Right hindlimb (tissue), 1 donor: ENCODE results near the gene CFAP44.
A peak's percentile ranks its signal among the peaks of the same experiment; 100 is the strongest.
"Not testable (repeated sequence)": the region's sequence is repeated elsewhere in the genome, so short reads cannot be mapped to it uniquely, and the experiment has no call there.

Experiments
- DNase-seq: peaks from one replicate; pipeline ENCODE4 v3.0.0-alpha.2; 2018

CFAP44 gene, protein sequence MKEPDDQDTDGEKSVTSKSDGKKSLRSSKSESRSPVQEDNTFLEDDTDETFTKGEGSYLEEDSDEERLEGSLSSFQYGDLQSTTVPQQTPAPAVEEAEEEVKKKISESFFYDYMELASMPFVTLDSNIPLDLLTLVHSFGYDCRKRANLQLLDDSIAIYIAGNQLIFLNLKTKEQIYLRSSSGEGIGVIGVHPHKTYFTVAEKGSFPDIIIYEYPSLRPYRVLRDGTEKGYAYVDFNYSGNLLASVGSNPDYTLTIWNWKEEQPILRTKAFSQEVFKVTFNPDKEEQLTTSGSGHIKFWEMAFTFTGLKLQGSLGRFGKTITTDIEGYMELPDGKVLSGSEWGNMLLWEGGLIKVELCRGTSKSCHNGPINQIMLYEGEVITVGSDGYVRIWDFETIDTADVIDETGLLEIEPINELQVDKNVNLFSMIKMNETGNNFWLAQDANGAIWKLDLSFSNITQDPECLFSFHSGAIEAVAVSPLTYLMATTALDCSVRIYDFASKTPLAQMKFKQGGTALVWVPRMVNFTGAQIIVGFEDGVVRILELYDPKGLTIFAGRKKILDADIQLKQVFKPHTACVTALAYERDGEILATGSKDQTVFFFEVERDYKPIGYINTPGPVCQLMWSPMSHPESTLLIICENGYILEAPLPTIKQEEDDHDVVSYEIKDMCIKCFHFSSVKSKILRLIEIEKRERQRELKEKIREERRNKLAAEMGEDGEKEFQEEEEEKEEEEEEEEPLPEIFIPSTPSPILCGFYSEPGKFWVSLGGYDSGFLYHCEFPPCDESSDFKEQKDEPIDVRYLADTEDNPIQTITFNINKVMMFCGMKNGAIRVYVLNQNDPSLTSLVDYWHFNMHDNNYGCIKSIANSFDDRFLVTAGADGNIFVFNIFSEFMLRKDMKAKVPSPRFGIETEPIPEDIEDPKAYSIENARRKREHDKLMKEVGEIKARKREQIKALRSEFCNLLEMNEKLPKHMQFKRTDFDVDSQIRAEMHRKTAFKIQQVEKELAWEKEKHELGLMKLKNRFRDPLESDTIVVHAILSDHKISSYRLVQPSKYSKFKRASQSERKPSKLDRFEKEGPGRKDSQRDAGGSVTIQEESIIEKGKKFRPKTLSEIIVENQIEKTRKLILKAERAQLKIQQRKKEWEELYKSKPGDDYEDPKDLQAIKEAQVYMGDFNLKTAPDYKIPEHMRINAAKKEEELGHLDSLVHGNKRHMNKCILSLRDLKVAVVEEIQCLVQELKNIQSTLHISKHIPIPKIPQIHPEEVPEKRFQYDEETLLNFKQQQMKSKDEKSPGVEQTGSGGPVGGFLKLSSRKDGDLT (N-terminal part only)

DNA sequence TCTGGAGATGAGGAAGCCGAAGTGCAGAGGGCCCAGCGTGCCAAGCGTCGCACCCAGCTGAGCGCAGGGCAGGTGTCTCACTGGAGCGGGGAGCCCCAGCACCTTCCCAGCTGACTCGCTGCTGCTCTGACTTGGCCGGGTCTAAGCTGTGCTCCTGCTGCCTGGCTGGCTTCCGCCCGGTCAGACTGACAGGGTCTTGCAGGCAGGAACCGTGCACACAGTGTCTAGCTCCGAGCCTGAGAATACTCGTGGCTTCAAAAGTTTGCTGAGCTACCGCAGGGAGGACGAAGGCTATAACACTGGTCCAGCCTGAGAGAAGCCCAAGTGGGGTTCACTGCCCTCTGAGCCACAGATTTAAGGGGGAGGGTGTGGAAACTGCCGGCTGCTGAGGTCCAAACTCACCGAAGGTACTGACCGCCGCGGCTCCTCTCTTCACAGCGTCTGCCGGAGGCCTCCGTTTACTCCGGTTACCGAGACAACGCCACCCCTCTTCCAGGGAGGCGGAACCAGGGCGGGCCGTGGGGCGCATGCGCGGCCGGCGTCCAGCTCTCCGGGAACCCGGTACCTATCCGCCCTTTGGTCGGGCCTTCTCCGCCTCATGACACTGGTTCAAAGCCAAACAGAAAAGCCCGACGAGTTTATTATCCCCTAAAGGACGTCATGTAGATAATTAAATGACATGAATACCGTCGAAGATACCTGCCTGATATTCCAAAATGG is at the start of gene CFAP44:
Gene CFAP44, minus strand, starts transcription at position 443 of the 720 bp plus-strand sequence. CDS start 7,829 bp downstream, outside the sequence.
- peak; percentile 90 for DNase-seq

DNA sequence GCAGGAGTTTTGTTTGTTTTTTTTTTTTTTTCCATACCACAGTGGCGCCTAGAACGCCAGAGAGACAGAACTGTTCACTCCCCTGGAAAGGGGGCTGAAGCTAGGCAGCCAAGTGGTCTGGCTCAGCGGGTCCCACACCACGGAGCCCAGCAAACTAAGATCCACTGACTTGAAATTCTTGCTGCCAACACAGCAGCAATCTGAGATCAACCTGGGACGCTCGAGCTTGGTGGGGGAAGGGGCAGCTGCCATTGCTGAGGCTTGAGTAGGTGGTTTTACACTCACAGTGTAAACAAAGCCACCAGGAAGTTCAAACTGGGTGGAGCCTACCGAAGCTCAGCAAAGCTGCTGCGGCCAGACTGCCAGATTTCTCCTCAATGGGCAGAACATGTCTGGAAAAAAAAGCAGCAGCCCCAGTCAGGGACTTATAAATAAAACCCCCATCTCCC is 43.9 kb upstream of the CFAP44 start:
- no peak for DNase-seq

DNA sequence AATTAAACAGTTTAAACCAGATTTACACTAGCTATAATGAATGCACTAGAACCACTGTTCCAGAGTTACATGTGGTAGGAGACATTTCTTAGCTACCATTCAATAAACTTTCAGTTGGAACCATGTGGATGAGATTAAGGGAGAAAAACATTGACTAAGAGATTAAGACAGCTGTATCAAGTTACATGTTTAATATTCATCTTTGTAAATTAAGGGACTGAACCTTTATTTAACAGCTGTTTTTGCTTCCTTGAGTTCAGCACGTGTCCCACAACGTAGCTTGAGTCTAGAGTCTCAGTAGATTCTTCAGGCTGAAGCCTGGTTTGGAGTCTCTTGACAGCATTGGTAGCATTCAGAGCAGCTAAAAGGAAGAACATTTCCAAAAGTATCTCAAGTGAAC is 27.2 kb upstream of the CFAP44 start:
- DNase-seq: no peak

DNA sequence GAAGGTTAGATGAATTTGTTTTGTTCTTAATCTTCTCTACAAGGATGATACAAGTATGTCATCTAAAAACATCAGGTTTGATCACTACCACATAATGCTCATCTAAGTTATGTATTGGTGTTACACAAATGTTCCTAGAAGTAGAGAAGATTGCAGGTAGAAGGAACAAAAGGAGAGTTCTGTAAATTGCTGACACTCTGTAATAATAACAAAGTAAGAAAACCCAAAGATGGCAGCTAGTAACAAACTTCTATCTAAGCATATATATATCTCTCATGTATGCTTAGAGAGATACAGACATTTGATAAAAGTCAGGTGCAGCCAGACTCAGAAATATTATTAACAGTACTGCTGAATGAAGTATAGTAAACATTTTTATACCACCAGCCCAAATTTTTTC is 20.2 kb upstream of the CFAP44 start:
- DNase-seq: no peak

DNA sequence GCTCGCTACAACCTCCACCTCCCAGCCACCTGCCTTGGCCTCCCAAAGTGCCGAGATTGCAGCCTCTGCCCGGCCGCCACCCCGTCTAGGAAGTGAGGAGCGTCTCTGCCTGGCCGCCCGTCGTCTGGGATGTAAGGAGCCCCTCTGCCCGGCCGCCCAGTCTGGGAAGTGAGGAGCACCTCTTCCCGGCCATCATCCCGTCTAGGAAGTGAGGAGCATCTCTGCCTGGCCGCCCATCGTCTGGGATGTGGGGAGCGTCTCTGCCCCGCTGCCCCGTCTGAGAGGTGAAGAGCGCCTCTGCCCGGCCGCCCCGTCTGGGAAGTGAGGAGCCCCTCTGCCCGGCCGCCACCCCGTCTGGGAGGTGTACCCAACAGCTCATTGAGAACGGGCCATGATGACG is 17.3 kb upstream of the CFAP44 start:
- not testable (repeated sequence) for DNase-seq

DNA sequence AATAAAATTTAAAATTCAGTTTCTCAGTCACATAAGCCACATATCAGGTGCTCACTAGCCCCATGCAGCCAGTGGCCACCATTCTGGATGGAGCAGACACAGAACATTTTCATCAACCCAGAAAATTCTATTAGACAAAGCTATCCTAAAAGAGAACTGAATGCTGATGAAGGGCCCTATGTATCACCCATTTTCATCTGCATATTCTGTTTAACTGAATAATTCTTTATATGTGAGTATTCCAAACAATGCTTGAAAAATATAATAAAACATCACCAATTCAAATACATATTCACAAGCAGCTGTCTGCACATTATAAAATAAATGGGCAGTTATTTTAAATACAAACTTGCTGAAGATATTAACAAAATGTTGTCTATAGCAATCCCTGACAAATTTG is 14.2 kb upstream of the CFAP44 start:
- DNase-seq: no peak

DNA sequence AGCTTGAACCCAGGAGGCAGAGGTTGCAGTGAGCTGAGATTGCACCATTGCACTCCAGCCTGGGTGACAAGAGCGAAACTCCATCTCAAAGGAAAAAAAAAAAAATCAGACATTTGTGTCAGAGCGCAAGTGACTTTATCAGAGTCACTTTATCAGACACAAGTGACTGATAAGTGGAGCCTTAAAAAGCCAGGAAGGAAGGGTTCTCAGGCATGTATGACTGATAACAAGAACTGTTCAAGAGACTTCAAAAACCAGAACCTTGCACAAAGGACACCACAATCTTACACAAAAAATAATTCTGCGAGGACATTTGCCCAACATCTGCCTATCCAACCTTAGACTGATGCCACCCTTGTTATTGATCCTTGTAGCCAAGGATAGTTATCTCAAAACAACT is 13.3 kb upstream of the CFAP44 start:
- no peak for DNase-seq

DNA sequence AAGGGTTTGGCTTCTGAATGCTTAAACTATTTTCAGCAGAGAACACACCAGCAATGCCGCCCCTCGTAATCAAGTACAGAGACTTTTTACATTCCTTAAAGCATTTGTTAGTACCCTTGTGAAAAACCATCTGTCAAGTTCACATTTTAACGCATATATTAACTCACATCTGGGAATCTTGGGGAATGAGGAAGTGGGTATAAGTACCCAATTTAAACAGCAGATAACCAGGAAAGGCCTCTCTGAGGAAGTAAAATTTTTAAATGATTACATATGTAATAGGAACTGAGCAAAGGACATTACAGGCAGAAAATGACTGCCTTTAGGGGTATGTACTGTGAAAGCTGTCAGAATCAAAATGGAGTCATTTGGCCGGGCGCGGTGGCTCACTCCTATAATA is 12.8 kb upstream of the CFAP44 start:
- DNase-seq: no peak

DNA sequence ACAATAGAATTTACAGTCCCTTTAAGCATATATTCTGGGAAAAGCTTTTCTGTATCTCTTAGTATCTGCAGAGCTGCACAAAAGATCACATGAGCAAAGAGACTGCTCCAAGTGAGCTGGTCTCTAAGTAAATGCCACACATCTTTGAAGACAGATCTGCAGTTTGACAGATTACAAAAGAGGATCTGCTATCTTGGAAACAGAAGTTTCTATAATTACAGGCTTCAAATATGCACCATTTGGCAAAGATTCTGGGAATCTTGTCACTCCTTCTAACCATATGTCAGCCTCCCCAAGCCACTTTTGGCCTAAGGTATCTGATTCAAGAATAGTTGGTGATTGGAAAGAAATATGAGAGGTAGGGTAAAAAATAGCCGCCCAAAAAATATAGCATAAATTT is 9.6 kb upstream of the CFAP44 start:
- DNase-seq: no peak

DNA sequence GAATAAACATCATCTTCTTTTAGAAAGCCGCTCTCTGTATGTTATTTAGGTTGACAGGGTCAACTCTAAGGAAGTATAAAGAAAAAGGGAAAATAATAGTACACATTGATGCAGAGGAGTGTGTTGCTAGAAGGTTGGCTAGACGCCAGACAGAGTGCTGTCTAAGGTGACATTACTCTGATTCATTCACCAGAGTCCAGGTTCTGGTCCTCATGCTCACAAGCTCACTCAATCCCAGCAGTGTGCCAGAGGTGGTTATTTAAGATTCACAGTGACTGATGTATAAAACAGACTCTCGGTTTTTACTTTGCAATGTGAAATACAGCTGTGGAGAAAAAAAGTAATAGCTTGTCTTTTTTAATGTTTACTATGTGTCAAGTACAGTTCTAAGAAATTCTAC is 1.7 kb downstream of the CFAP44 start:
- DNase-seq: peak; percentile 52

DNA sequence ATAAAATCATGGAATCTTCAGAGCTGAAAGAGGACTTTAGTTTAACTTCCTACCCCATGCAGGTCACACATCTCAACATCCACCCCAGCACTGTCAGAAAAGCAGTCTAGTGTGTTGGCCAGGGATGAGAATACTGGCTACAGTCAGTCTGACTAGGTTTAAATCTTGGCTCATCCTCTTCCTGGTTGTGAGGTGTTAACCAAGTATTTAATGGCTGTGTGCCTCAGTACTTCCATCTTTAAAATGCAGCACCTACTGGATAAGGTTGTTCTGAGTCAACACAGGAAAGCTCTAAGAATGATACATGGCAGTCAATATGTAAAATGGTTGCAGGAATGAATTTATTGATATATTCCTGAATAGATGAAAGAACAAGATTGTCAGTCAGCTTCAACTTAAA is 3.1 kb downstream of the CFAP44 start:
- no peak for DNase-seq

DNA sequence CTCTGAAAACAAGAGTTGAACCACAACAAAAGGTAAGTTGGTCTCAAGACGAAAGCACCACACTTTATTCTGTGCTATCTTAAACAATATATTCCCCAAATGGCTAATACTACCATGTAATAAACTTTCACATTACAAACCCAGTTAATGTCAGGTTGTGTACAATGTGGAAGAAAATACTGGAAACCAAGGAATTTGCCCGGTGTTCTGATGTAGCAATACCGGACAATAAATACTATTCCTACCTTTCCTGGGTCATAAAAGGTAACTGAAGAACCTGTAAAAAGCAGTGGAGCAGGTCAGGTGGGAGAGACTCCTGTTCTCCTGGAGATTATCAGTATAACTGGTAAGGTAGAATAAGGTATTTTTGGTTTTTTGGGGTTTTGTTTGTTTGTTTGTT is 3.9 kb downstream of the CFAP44 start:
- DNase-seq: no peak

DNA sequence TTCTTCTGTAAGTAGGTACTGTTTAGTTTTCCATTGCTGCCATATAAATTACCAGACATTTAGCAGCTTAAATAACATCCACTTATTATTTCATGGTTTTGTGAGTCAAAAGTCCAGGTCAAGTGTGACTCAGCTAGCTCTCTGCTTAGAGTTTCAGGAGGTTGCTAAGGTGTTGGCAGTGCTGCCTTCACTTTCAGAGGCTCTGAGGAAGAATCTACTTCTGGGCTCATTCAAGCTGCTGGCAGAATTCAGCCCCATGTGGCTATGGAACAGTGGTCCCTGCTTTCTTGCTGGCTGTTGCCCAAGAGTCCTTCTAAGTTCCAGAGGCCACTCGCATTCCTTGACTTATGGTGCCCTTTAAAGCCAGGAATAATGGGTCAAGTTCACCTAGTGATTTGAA is 4.5 kb downstream of the CFAP44 start:
- DNase-seq: no peak

DNA sequence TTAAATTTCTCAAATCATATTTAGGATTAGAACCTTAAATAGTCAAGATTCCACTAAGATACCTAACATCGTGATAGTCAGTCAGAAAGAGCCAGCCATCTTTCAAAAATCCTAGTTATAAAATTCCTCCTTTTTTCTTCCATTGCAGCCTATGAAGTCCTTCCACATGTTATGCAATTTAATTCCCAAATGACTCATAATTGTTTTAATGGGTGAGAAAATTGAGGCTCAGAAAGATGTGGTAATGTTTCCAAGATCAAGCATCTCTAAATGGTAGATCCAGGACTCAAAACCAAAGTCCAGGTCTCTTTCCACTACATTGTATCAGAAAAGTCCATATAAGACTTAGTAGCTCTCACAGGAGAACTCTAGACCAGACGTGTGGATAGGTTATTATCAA is 9.5 kb downstream of the CFAP44 start:
- no peak for DNase-seq

DNA sequence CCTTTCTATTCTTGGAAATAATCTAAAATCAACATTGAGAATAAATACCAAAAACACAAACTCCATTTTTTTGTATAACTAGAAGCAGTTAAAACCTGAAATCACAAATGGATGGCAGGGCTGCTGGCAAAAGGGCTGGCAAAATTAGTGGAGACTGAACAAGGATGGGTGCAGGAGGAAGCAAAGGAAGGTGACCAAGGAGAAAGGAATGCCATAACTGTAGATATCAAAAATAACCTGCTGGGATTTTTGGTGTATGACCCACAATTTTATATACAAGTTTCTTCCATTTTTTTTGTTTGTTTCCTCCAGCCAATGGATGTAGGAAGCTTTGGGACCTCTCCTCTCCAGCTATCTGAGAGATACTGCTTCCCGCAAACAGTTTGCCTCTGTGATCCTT is 12.7 kb downstream of the CFAP44 start:
- DNase-seq: no peak

DNA sequence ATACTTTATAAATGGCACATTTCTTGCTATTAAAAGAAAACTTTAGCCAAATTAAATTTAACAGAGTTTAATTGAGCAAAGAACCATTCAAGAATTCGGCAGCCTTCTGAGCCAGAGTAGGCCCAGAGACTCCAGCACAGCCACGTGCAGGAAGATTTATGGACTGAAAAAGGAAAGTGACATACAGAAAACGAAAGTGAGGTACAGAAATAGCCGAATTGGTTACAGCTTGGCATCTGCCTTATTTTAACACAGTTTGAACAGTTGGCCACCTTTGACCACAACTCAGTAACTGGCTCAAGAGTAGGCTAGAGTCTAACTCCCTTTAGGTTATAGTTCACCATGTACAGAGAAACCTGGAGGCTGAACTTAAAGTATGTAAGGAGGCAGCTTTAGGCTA is 17.6 kb downstream of the CFAP44 start:
- no peak for DNase-seq

DNA sequence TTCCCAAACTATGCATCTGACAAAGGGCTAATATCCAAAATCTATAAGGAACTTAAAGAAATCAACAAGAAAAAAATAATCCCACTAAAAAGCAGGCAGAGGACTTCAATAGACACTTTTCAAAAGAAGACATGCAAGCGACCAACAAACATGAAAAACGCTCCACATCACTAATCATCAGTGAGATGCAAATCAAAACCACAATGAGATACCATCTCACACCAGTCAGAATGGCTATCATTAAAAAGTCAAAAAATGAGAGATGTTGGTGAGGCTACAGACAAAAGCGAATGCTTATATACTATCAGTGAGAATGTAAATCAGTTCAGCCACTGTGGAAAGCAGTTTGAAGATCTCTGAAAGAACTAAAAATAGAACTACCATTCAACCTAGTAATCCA is 20.2 kb downstream of the CFAP44 start:
- DNase-seq: no peak

DNA sequence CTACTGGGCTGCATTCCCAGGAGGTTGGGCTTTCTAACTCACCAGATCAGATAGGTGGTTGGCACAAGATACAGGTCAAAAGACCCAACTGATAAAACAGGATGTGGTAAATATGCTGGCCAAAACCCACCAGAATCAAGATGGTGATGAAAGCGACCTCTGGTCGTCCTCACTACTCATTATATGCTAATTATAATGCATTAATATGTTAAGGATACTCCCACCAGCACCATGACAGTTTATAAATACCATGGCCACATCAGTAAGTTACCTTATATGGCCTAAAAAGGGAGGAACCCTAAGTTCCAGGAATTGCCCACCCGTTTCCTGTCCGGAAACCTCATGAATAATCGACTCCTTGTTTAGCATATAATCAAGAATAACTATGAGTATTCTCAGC is 31.6 kb downstream of the CFAP44 start:
- DNase-seq: no peak

DNA sequence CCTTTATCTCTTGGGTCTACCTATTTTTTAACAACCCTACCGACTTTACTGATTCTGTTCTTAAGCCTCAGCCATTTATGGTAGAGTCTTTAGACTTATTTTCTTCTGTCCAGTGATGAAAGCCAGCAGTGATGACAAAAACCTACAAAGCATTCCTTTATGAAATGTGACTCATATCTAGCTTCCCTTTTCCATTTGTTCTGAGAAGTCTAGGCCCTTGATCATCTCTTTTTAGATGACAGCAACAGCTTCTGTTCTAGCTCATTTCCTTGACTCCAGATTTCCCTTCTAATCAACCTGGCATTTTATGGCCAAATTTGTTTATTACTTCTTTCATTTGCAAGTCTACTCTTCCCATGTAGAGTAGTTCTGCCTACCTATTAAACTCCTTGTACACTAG is 36.1 kb downstream of the CFAP44 start:
- no peak for DNase-seq

DNA sequence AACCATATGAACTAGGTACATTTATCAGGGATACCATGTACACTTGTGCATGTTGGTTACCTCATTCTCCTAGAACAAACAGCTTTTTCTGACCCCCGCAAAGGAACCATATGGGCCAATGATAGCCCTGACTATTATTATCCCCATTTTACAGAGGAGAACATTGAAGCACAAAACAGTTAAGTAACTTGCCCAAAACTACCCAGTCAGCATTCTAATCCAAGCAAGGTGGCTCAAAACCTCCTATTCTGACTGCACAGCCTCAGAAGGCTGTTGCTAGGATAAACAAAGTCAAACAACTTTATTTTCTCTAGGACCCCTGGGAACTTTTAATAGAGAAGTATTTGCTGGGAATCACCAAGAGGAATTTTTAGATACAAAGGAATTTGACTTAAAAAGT is 36.7 kb downstream of the CFAP44 start:
- DNase-seq: no peak
